ENCODE measurements around the gene IGF2BP3.
"Not testable (repeated sequence)": the region's sequence is repeated elsewhere in the genome, so short reads cannot be mapped to it uniquely, and the experiment has no call there.

Gene IGF2BP3

GRCh38 chr7:23341846-23342598 lies 128.3 kb downstream of the IGF2BP3 start:
- DNase-seq (ENCODE audit: low read depth), result no peak

- DNase-seq (ENCODE audit: low read depth), result no peak
Observed at GRCh38 chr7:23338863-23339262, 131.4 kb downstream of the IGF2BP3 start.

GRCh38 chr7:23338439-23338838 lies 131.9 kb downstream of the IGF2BP3 start:
- DNase-seq (ENCODE audit: low read depth), result no peak

GRCh38 chr7:23337374-23337773 lies 132.9 kb downstream of the IGF2BP3 start:
- DNase-seq (ENCODE audit: low read depth), result no peak

- no peak for DNase-seq (ENCODE audit: low read depth)
Observed at GRCh38 chr7:23336799-23337283, 133.4 kb downstream of the IGF2BP3 start.

DNA sequence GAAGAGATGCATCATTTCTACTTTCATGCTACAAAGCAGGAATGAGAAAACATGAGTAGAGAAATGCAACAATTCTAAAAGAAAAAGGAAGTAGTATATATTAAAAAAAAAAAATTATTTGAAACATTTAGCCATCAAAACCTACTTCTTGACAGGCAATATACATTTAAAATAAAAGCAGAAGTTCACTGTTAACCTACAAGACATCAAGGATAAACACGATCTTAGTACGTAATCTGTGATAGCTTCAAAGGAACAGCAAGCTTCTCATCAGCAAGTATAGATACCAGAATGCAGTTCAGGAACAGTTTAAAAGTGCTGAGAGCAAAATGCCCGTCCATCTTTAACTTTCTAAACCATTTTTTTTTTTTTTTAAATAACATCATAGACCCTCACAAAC lies 134.2 kb downstream of the IGF2BP3 start:
- DNase-seq (ENCODE audit: low read depth), result no peak

DNA sequence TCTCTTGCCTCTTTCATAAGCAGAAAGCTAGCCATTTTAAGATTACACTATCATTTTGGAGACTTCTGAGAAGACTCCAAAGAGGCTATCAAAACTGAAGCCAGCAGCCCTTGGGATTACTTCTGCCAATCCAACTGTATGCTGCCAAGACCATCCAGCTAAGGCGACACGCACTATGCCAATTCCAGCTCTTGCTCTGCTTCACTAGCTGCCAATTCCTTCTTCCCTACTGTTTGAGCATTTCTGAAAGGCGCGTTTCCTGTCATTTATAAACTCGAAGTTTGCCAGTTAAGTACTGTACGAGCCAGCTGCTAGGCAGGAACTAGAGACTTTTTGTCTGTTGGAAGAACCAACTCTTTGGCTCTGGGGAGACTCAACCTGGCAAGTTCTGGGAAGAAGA lies 134.7 kb downstream of the IGF2BP3 start:
- no peak for DNase-seq (ENCODE audit: low read depth)

GRCh38 chr7:23335136-23335535 lies 135.2 kb downstream of the IGF2BP3 start:
- no peak for DNase-seq (ENCODE audit: low read depth)

GRCh38 chr7:23334482-23335056 lies 135.7 kb downstream of the IGF2BP3 start:
- DNase-seq (ENCODE audit: low read depth), result peak; percentile 87

DNA sequence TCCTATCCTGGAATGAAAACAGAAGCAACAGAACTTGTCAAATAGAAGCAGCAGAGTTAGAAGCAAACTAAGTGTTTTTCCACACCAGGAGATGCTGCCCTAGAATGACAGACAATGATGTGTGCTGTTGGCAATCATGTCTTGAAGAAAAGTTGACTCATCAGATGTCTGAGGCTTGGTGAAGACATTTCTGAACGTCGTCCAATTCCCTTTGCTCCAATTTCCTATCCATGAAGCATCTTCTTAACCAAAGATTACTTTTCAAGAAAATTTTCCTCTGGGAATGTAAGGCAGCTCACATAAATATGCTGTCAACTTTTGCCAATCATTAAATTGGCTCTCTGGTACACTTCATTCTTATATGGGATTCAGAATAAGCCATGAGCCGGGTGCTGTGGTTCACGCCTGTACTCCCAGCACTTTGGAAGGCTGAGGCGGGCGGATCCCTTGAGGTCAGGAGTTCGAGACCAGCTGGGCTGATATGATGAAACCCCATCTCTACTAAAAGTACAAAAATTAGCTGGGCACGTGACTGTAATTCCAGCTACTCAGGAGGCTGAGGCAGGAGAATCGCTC lies 136.5 kb downstream of the IGF2BP3 start:
- DNase-seq (ENCODE audit: low read depth), result peak; percentile 76

GRCh38 chr7:23332910-23333612 lies 137.2 kb downstream of the IGF2BP3 start:
- DNase-seq (ENCODE audit: low read depth), result no peak

DNA sequence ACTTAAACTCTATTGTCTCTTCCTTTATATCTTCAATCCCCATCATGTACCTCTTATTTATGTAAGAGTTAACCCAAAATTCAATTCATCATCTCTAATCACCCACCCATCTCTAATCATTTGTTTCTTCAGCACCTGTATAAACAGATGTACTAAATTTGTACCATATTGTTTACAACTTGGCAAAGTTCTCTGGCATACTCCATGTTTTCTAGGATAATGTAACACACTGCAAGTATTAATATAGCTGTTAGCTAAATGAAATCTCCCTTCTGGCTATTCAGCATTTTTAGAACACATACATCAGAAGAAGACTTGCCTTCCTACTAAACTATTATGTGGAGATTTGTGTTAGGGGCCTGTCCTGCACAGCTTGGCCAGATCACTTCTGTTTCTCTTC lies 138.1 kb downstream of the IGF2BP3 start:
- no peak for DNase-seq (ENCODE audit: low read depth)

DNA sequence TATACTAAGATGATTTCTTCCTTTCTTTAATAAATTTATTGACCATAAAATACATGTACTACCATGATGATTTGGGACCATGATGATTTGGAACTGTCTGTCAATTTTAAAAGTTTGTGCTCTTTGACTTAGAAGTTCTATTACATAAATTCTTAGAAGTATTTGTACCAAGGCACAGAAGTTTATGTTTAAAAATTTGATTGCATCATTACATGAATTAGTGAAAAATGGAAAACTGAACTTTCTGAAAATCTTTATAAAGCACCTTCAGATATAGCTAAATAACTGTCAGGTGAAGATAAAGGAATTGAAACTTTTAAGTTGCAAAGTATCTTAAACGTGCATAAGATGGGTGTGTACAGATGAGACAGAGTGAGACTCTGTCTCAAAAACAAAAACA lies 139.2 kb downstream of the IGF2BP3 start:
- no peak for DNase-seq (ENCODE audit: low read depth)

DNA sequence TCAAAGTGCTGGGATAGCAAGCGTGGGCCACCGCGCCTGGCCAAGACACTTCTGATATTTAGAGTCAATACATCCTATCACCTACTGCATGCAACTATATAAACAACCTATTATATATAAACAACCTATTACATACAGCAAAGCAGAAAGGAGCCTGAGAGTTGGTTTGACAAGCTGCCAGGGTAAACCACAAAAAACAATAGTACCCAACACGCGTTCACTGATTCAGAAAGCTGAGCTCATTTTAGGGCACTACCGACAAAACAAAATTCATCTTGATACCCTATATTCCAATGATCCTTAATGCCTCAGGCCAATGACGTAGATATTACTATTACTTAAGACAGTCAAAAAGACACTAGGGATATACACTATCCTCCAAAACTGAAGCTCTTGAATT lies 154.9 kb downstream of the IGF2BP3 start:
- no peak for DNase-seq (ENCODE audit: low read depth)

GRCh38 chr7:23312141-23312540 lies 158.2 kb downstream of the IGF2BP3 start:
- DNase-seq (ENCODE audit: low read depth), result not testable (repeated sequence)

DNA sequence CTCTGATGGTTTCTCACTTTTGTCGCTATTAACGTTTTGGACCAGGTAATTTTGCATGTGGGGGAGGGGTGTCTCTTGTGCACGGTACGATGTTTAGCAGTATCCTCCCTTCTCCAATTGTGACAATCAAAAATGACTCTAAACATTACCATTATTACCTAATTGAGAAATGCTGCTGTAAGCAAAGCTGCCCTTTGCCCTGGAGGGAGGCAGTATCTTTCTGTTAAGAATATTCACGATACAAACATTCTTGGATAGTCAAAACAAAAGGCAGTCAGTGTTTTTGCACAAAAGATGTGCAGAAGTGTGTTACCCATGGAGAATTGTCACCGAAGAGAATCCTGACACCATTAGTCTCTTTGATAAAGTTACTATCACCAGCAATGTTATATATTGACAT lies 161.5 kb downstream of the IGF2BP3 start:
- no peak for DNase-seq (ENCODE audit: low read depth)

DNA sequence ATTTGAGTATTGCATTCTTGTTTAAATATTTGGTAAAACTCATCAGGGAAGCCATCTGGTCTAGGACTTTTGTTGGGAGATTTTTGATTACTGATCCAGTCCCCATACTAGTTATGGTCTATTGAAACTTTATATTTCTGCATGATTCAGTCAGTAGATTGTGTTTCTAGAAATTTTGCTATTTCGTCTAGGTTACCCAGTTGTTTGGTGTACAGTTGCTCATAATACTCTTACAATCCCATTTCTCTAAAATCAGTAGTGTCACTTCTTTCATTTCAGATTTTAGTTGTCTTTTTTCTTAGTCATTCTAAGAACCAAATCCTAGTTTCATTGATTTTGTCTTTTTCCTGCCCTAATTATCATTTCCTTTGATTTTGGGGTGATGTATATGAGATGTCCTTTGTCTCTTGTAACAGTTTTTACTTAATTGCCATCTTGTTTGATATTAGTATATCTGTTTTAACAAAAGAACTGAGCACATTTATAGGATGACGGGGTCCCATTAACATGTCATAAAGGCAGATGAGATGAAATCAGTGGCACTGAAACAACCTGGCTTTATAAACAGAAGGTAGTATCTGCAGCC lies 163.3 kb downstream of the IGF2BP3 start:
- no peak for DNase-seq (ENCODE audit: low read depth)

DNA sequence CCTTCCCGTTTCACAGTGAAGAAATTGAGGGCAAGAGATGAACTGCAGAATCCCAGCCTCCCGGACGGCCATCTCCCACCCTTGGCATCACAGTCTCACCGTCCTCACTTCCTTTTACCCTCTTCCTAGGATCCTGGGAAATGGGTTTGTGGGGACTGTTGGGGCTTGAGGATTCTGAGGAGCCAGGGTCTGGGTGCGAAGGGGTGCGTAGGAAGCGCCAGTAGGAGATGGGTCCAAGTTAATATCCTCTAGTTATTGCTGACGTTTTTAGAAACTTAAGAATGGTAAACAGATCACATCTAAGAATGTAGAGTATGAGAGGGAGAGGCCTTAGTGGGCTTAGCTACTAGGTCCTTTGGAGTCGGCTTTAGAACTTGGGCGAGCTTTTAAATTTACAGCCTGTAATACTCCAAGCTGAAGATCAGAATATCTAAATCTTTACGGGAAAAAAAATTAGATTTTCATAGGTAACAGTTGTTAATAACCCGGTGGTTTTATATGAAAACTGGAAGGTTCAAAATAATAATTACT lies 170.5 kb downstream of the IGF2BP3 start:
- DNase-seq (ENCODE audit: low read depth), result no peak

GRCh38 chr7:23298885-23299769 lies 171.2 kb downstream of the IGF2BP3 start, which contains the start of gene MALSU1:
TSS of gene MALSU1 (plus strand) at chr7:23299339. CDS start at chr7:23299353, 14 bp downstream.
- peak; percentile 85 for DNase-seq (ENCODE audit: low read depth)

- DNase-seq (ENCODE audit: low read depth), result peak; percentile 36
Observed at GRCh38 chr7:23298141-23298881, 172.0 kb downstream of the IGF2BP3 start.

Measured in non-pigmented ciliary epithelial cell (primary cell).